ENCODE results near the gene ZC3H7B. TPM values are rescaled to one million over a fixed set of nuclear protein-coding genes. Genes with fewer than 3 reads are reported as not detected.

Gene ZC3H7B
- total RNA-seq, 1 donor from 2014 or later, result 58.2 TPM

- Mint-ChIP-seq H3K27me3 (no peaks in the 10 kb centered on the region), H3K4me1 (no peaks in the 10 kb centered on the region), H3K4me3 (no peak overlapping the region), H3K9me3 (no peaks in the 10 kb centered on the region), H3K27ac (no peak overlapping the region), H3K36me3 (ENCODE audit: low read depth) (peaks cover 58% of the 10 kb centered on the region)
- CTCF ChIA-PET, result no interaction called here
- intact Hi-C loops (cut with micrococcal nuclease), result no loop called here
- no peak for TF ChIP-seq CTCF (IDR thresholded peaks at IDR 0.05)
- ATAC-seq (ENCODE audit: low read depth), result no peak
- no peak for DNase-seq
- POLR2A ChIA-PET, result interaction anchor here (0.6 to 0.7 kb wide), 2 partner anchors 12 to 536 kb away, joined by 3 to 4 read pairs; no protein-coding TSS in a partner anchor
These were observed 32.9 kb downstream of the ZC3H7B start for GRCh38 chr22:41334215-41334614.

- ATAC-seq (ENCODE audit: low read depth) (no peak), DNase-seq (no peak)
- H3K36me3 Mint-ChIP-seq (ENCODE audit: low read depth), result peaks cover 61% of the 10 kb centered on the region
- H3K4me1 Mint-ChIP-seq, result no peaks in the 10 kb centered on the region
- H3K4me3 Mint-ChIP-seq, result no peak overlapping the region
- ChIA-PET POLR2A (no interaction called here), CTCF (no interaction called here)
- no peak overlapping the region for H3K27ac Mint-ChIP-seq
- H3K9me3 Mint-ChIP-seq, result no peaks in the 10 kb centered on the region
- intact Hi-C loops (cut with micrococcal nuclease), result no loop called here
- no peaks in the 10 kb centered on the region for H3K27me3 Mint-ChIP-seq
- TF ChIP-seq CTCF (IDR thresholded peaks at IDR 0.05), result no peak
These were observed 33.8 kb downstream of the ZC3H7B start for GRCh38 chr22:41334951-41335635.

- Mint-ChIP-seq H3K9me3 (no peaks in the 10 kb centered on the region), H3K4me1 (no peaks in the 10 kb centered on the region), H3K36me3 (ENCODE audit: low read depth) (peaks cover 63% of the 10 kb centered on the region), H3K4me3 (no peak overlapping the region), H3K27me3 (no peaks in the 10 kb centered on the region), H3K27ac (no peak overlapping the region)
- CTCF ChIA-PET, result no interaction called here
- DNase-seq, result no peak
- no peak for TF ChIP-seq CTCF (IDR thresholded peaks at IDR 0.05)
- no peak for ATAC-seq (ENCODE audit: low read depth)
- POLR2A ChIA-PET, result no interaction called here
- intact Hi-C loops (cut with micrococcal nuclease), result no loop called here
These were observed 37.4 kb downstream of the ZC3H7B start for GRCh38 chr22:41338614-41339212.

- no peak for TF ChIP-seq CTCF (IDR thresholded peaks at IDR 0.05)
- Mint-ChIP-seq H3K27ac (no peak overlapping the region), H3K4me1 (no peaks in the 10 kb centered on the region), H3K36me3 (ENCODE audit: low read depth) (peaks cover 67% of the 10 kb centered on the region), H3K27me3 (no peaks in the 10 kb centered on the region), H3K4me3 (no peak overlapping the region), H3K9me3 (no peaks in the 10 kb centered on the region)
- ChIA-PET POLR2A (no interaction called here), CTCF (no interaction called here)
- DNase-seq, result no peak
- intact Hi-C loops (cut with micrococcal nuclease), result no loop called here
- no peak for ATAC-seq (ENCODE audit: low read depth)
These were observed 38.5 kb downstream of the ZC3H7B start for GRCh38 chr22:41339823-41340222.

- TF ChIP-seq CTCF (IDR thresholded peaks at IDR 0.05), result no peak
- DNase-seq (no peak), ATAC-seq (ENCODE audit: low read depth) (no peak)
- Mint-ChIP-seq H3K27ac (no peak overlapping the region), H3K9me3 (no peaks in the 10 kb centered on the region), H3K4me3 (no peak overlapping the region), H3K4me1 (no peaks in the 10 kb centered on the region), H3K36me3 (ENCODE audit: low read depth) (peaks cover 68% of the 10 kb centered on the region), H3K27me3 (no peaks in the 10 kb centered on the region)
- ChIA-PET CTCF (no interaction called here), POLR2A (no interaction called here)
- intact Hi-C loops (cut with micrococcal nuclease), result no loop called here
These were observed 39.0 kb downstream of the ZC3H7B start for GRCh38 chr22:41340357-41340756.
